ENCODE data around the gene ZFYVE28.

- TF ChIP-seq CTCF (IDR thresholded peaks at IDR 0.05) (no peak), EP300 (IDR thresholded peaks at IDR 0.05; ENCODE audit: low read depth) (no peak)
Measured at GRCh38 chr4:2262145-2262943, 156.1 kb downstream of the ZFYVE28 start.
